Endothelial cell (in vitro differentiated cells): ENCODE results near the gene CDIP1. TPM values are rescaled to one million over a fixed set of nuclear protein-coding genes. Genes with fewer than 3 reads are reported as not detected.

ENCODE experiments used
- DNase-seq: peaks from one replicate; pipeline ENCODE4 v3.0.0; 2021; ENCODE audit warnings: low spot score
- H3K27ac Mint-ChIP-seq: one replicate; pipeline ENCODE4 v1.8.0; 2021; ENCODE audit warnings: mixed read lengths, inconsistent platforms; ENCODE audit not compliant: unreplicated experiment
- H3K27me3 Mint-ChIP-seq: one replicate; pipeline ENCODE4 v1.8.0; 2021; ENCODE audit warnings: mild to moderate bottlenecking, moderate library complexity, mixed read lengths, inconsistent platforms; ENCODE audit not compliant: unreplicated experiment
- H3K36me3 Mint-ChIP-seq: one replicate; pipeline ENCODE4 v1.8.0; 2021; ENCODE audit warnings: mild to moderate bottlenecking, low read depth, mixed read lengths, inconsistent platforms; ENCODE audit not compliant: unreplicated experiment
- H3K4me1 Mint-ChIP-seq: one replicate; pipeline ENCODE4 v1.8.0; 2021; ENCODE audit warnings: mild to moderate bottlenecking, mixed read lengths, inconsistent platforms; ENCODE audit not compliant: unreplicated experiment
- H3K4me3 Mint-ChIP-seq: one replicate; pipeline ENCODE4 v1.8.0; 2021; ENCODE audit warnings: mild to moderate bottlenecking, mixed read lengths, inconsistent platforms; ENCODE audit not compliant: unreplicated experiment
- H3K9me3 Mint-ChIP-seq: one replicate; pipeline ENCODE4 v1.8.0; 2021; ENCODE audit warnings: mixed read lengths, inconsistent platforms; ENCODE audit not compliant: unreplicated experiment
- total RNA-seq: library from RNA; stranded (reverse); fragmentation: NEBNext Ultra II Directional; extraction: Animal tissue kit (Norgen Biotek cat#: 25700); gene quantifications from one replicate; pipeline ENCODE4 v1.2.1, GENCODE V29; 2021; ENCODE audit not compliant: unreplicated experiment
- TF ChIP-seq, protein P1 (sequence below): fragments of 200-600 bp; sonication (generic); IDR thresholded peaks from one replicate; pipeline ENCODE4 v1.5.0; 2021; ENCODE audit warnings: antibody characterized with exemption; ENCODE audit not compliant: unreplicated experiment

Gene CDIP1
- total RNA-seq, 1 donor from 2014 or later: 25.6 TPM

DNA sequence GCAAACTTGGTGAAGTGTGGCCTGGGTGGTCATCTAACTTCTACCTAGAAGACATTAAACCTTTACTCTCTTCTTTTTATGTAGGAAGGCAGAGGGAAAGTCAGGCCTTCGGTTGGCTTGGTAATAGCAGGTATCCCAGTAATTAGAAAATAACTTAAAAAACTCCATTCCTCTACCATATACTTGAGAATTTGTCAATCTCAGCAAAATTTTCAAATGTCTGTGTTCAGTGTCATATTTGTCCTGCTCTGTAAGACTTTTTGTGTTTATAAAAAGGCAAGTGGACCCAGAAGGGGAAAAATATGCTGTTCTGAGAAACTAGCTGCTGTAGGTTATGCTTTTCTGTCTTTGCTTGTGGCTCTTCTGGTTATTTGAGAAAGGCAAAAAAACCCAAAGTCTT, 56.6 kb downstream of the CDIP1 start:
- TF ChIP-seq, protein P1, sequence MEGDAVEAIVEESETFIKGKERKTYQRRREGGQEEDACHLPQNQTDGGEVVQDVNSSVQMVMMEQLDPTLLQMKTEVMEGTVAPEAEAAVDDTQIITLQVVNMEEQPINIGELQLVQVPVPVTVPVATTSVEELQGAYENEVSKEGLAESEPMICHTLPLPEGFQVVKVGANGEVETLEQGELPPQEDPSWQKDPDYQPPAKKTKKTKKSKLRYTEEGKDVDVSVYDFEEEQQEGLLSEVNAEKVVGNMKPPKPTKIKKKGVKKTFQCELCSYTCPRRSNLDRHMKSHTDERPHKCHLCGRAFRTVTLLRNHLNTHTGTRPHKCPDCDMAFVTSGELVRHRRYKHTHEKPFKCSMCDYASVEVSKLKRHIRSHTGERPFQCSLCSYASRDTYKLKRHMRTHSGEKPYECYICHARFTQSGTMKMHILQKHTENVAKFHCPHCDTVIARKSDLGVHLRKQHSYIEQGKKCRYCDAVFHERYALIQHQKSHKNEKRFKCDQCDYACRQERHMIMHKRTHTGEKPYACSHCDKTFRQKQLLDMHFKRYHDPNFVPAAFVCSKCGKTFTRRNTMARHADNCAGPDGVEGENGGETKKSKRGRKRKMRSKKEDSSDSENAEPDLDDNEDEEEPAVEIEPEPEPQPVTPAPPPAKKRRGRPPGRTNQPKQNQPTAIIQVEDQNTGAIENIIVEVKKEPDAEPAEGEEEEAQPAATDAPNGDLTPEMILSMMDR: no peak

DNA sequence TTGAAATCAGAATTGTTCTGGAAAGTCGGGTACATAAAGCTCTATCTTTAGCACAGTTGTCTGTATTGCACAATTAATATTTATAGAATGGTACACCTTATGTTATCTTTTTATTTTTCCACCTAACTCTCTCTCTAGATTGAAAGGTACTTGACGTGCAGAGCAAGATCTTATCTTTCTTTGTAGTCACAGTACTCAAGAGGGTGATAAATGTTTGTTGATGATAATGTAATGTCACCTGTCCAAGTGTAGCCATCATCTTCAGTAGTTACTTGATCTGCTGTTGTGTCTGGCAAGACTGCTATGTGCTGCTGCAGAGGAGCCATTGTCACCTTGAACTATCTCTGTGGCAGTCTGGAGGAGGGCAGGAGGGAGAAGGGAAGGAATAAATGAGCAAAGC, 57.0 kb downstream of the CDIP1 start:
- H3K4me3 Mint-ChIP-seq: peak overlapping the region; percentile 50
- TF ChIP-seq, protein P1: no peak
- H3K36me3 Mint-ChIP-seq: peaks cover 27% of the 10 kb centered on the region
- H3K27ac Mint-ChIP-seq: peak overlapping the region; percentile 32
- H3K4me1 Mint-ChIP-seq: peaks cover 39% of the 10 kb centered on the region
- H3K9me3 Mint-ChIP-seq: no peaks in the 10 kb centered on the region
- DNase-seq: no peak
- H3K27me3 Mint-ChIP-seq: peaks cover 12% of the 10 kb centered on the region

More for the DNA sequence above, 56.6 kb downstream of the CDIP1 start:
- H3K27ac Mint-ChIP-seq: no peak overlapping the region
- H3K9me3 Mint-ChIP-seq: no peaks in the 10 kb centered on the region
- H3K27me3 Mint-ChIP-seq: peaks cover 12% of the 10 kb centered on the region
- H3K4me1 Mint-ChIP-seq: peaks cover 39% of the 10 kb centered on the region
- H3K36me3 Mint-ChIP-seq: peaks cover 27% of the 10 kb centered on the region
- no peak for DNase-seq
- H3K4me3 Mint-ChIP-seq: no peak overlapping the region

DNA sequence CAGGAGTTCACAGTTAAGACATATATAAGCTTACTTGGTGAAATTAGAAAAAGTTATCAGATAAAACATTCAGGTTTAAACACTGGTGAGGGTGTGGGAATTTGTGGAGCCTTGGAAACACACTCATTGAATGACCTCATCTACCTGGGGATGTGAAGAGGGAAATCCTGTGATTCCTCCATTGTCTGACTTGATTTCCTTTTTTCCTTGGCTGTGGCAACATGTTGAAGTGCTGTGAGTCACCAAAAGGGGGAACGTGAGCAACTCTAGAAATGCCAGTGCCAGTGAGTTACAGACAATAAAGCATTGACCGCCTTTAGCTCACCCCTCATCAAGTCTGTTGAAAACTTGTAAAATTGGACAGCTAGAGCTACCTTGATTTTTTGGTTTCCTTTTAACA, 60.6 kb downstream of the CDIP1 start:
- Mint-ChIP-seq H3K9me3 (no peaks in the 10 kb centered on the region), H3K36me3 (peaks cover 16% of the 10 kb centered on the region), H3K4me3 (peak overlapping the region; percentile 87), H3K27ac (peak overlapping the region; percentile 99), H3K27me3 (peaks cover 14% of the 10 kb centered on the region), H3K4me1 (peaks cover 35% of the 10 kb centered on the region)
- TF ChIP-seq, protein P1: no peak
- peak; percentile 56 for DNase-seq

DNA sequence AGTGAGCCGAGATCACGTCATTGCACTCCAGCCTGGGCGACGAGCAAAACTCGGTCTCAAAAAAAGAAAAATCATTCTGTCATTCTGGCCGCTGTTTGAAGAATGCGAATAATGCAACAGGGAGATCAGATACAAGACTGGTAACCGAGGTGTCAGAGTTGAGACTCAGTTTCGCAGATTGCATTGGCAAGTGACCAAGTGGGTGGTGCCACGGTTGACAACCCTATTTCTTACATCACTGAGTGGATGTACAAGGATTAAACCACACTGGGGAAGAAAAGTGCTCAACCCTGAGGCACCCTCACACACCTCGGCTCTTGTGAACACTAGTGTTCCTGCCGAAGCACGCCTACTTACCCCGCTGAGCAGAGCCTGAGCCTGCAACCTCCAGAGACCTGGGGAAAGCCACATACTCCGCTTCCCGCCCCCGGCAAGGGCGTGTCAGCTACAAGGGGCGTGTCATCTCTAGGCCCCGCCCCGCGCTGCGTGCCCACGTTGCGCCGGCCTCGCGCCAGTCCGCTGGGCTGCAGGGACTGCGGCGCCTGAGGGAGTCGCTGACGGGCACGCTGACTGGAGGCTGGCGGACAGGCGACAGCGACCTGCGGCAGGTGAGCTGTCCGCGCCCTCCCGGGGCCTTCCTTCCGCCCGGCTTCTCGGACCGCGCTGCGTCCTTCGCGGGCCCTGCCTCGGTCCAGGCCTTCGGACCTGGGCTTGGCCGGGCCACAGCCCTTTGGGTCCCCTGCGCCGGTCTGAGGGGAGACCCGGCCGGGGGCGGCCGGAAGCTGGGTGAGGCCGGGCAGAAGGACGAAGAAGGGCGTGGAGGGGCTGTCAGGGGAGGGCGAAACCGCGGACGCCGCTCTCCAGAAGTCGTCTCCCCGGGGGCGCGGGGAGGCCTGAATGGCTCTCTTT, 62.4 kb downstream of the CDIP1 start, which contains the start of gene HMOX2:
Gene HMOX2 (plus strand): TSS at position 519 of the 909 bp plus-strand sequence. CDS start 29,127 bp downstream, outside the sequence.
- peaks cover 7% of the 10 kb centered on the region for H3K36me3 Mint-ChIP-seq
- H3K27ac Mint-ChIP-seq: peak within 1 kb of the TSS; percentile 99
- peak; percentile 95 for DNase-seq
- H3K9me3 Mint-ChIP-seq: no peaks in the 10 kb centered on the region
- TF ChIP-seq, protein P1: no peak
- peaks cover 17% of the 10 kb centered on the region for H3K4me1 Mint-ChIP-seq
- H3K27me3 Mint-ChIP-seq: peaks cover 14% of the 10 kb centered on the region
- H3K4me3 Mint-ChIP-seq: peak within 1 kb of the TSS; percentile 90
